ENCODE data around the gene GPR35.

- no peak for TF ChIP-seq CTCF (IDR thresholded peaks at IDR 0.05; ENCODE audit: insufficient read depth, low read length)
- no peak for TF ChIP-seq POLR2AphosphoS5 (IDR thresholded peaks at IDR 0.05; ENCODE audit: low read depth)
Observed at GRCh38 chr2:240588006-240588655, 37.1 kb upstream of the GPR35 start.

All from HL-60 (cell line).